Activated CD4-positive, CD25-positive, alpha-beta regulatory T cell treated with anti-CD3 and anti-CD28 coated beads, Interleukin-2, amount 50 U/mL, for 72 hours (primary cell): ENCODE data around the gene FAM170B.

Experiments used
- DNase-seq: peaks from one replicate; pipeline ENCODE4 v3.0.0; 2021

FAM170B gene

GRCh38 chr10:49096890-49097445 is 36.9 kb downstream of the FAM170B start:
- DNase-seq, result no peak

- DNase-seq, result no peak
Measured at GRCh38 chr10:49094646-49095045, 39.2 kb downstream of the FAM170B start.

- DNase-seq, result no peak
Measured at GRCh38 chr10:49093922-49094321, 39.9 kb downstream of the FAM170B start.

- DNase-seq, result no peak
Measured at GRCh38 chr10:49092477-49092876, 41.3 kb downstream of the FAM170B start.

GRCh38 chr10:49091450-49092210 is 42.2 kb downstream of the FAM170B start:
- DNase-seq, result no peak

GRCh38 chr10:49090696-49091380 is 43.0 kb downstream of the FAM170B start:
- DNase-seq, result no peak

GRCh38 chr10:49090189-49090575 is 43.6 kb downstream of the FAM170B start:
- DNase-seq, result no peak

- DNase-seq, result no peak
Measured at GRCh38 chr10:49089557-49090188, 44.1 kb downstream of the FAM170B start.

- no peak for DNase-seq
Measured at GRCh38 chr10:49089152-49089551, 44.7 kb downstream of the FAM170B start.

GRCh38 chr10:49086889-49087288 is 46.9 kb downstream of the FAM170B start:
- no peak for DNase-seq

GRCh38 chr10:49083261-49083660 is 50.6 kb downstream of the FAM170B start:
- no peak for DNase-seq

- no peak for DNase-seq
Measured at GRCh38 chr10:49082766-49083165, 51.1 kb downstream of the FAM170B start.

GRCh38 chr10:49081547-49082275 is 52.1 kb downstream of the FAM170B start:
- no peak for DNase-seq
